Vagina (tissue), 2 donors: ENCODE results near the gene COL28A1.

ENCODE experiments used
- POLR2A ChIP-seq, 2 donors: fragments of 450-650 bp; IDR thresholded peaks; one replicate each; pipeline ENCODE4 v1.6.1; 2017; ENCODE audit warnings: antibody characterized with exemption in 2 of 2, mild to moderate bottlenecking in 2 of 2, moderate library complexity in 2 of 2
- TF ChIP-seq, protein P1 (sequence below), 3 experiments: fragments of 450-650 bp in 2 of 3; fragments of 200-600 bp in 1 of 3; sonication (generic) in 1 of 3; IDR thresholded peaks; one replicate each; pipeline ENCODE4 v1.5.1; 2017 to 2019; ENCODE audit warnings: antibody characterized with exemption in 3 of 3, mild to moderate bottlenecking in 2 of 3, moderate library complexity in 2 of 3

DNA sequence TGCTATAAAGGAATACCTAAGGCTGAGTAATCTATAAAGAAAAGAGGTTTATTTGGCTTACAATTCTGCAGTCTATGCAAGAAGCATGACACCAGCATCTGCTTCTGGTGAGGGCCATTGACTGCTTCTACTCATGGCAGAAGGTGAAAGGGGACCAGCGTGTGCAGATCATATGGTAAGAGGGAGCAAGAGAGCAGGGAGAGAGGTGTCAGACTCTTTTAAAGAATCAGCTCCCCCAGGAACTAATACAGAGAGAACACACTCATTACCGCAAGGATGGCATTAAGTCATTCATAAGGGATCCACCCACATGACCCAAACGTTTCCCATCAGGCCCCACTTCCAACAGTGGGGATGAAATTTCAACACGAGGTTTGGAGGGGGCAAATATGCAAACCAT, 3.5 kb upstream of the COL28A1 start:
- TF ChIP-seq, protein P1, sequence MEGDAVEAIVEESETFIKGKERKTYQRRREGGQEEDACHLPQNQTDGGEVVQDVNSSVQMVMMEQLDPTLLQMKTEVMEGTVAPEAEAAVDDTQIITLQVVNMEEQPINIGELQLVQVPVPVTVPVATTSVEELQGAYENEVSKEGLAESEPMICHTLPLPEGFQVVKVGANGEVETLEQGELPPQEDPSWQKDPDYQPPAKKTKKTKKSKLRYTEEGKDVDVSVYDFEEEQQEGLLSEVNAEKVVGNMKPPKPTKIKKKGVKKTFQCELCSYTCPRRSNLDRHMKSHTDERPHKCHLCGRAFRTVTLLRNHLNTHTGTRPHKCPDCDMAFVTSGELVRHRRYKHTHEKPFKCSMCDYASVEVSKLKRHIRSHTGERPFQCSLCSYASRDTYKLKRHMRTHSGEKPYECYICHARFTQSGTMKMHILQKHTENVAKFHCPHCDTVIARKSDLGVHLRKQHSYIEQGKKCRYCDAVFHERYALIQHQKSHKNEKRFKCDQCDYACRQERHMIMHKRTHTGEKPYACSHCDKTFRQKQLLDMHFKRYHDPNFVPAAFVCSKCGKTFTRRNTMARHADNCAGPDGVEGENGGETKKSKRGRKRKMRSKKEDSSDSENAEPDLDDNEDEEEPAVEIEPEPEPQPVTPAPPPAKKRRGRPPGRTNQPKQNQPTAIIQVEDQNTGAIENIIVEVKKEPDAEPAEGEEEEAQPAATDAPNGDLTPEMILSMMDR (IDR thresholded peaks at IDR 0.05), result no peak
- no peak for TF ChIP-seq POLR2A (IDR thresholded peaks at IDR 0.05)
